Lower leg skin (tissue), 3 donors: Measurements from ENCODE around the gene POU6F2.

Experiments used
- POLR2A ChIP-seq, 2 donors: fragments of 450-650 bp; IDR thresholded peaks; one replicate each; pipeline ENCODE4 v1.6.1; 2016 to 2017; ENCODE audit warnings: antibody characterized with exemption in 2 of 2, mild to moderate bottlenecking in 1 of 2, moderate library complexity in 1 of 2
- TF ChIP-seq, protein P1 (sequence below), 3 donors: fragments of 450-650 bp; IDR thresholded peaks; one replicate each; pipeline ENCODE4 v1.5.1; 2016; ENCODE audit warnings: antibody characterized with exemption in 3 of 3, mild to moderate bottlenecking in 3 of 3, moderate library complexity in 2 of 3

DNA sequence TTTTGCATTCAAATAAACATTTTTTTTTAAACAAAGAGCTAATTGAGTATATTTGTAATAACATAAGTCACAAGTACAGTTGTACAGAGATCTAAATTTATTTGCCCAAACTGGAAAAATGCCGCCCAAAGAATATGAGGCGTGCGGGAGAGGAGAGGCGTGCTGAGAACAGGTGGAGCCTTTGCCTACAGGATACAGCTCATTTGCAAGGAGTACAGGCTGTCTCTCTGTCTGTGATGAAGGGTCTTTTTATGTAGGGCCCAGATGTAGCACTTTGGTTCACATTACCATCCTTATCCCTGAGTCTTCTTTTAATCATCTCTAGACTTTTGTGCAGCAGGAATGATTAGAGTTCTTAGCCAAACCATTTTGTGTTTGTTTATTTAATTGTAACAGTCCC, 58.2 kb downstream of the POU6F2 start:
- TF ChIP-seq, protein P1, sequence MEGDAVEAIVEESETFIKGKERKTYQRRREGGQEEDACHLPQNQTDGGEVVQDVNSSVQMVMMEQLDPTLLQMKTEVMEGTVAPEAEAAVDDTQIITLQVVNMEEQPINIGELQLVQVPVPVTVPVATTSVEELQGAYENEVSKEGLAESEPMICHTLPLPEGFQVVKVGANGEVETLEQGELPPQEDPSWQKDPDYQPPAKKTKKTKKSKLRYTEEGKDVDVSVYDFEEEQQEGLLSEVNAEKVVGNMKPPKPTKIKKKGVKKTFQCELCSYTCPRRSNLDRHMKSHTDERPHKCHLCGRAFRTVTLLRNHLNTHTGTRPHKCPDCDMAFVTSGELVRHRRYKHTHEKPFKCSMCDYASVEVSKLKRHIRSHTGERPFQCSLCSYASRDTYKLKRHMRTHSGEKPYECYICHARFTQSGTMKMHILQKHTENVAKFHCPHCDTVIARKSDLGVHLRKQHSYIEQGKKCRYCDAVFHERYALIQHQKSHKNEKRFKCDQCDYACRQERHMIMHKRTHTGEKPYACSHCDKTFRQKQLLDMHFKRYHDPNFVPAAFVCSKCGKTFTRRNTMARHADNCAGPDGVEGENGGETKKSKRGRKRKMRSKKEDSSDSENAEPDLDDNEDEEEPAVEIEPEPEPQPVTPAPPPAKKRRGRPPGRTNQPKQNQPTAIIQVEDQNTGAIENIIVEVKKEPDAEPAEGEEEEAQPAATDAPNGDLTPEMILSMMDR (IDR thresholded peaks at IDR 0.05): no peak
- no peak for TF ChIP-seq POLR2A (IDR thresholded peaks at IDR 0.05)
